ENCODE results near the gene OTOA.
"Not testable (repeated sequence)": the region's sequence is repeated elsewhere in the genome, so short reads cannot be mapped to it uniquely, and the experiment has no call there.

The OTOA gene

DNA sequence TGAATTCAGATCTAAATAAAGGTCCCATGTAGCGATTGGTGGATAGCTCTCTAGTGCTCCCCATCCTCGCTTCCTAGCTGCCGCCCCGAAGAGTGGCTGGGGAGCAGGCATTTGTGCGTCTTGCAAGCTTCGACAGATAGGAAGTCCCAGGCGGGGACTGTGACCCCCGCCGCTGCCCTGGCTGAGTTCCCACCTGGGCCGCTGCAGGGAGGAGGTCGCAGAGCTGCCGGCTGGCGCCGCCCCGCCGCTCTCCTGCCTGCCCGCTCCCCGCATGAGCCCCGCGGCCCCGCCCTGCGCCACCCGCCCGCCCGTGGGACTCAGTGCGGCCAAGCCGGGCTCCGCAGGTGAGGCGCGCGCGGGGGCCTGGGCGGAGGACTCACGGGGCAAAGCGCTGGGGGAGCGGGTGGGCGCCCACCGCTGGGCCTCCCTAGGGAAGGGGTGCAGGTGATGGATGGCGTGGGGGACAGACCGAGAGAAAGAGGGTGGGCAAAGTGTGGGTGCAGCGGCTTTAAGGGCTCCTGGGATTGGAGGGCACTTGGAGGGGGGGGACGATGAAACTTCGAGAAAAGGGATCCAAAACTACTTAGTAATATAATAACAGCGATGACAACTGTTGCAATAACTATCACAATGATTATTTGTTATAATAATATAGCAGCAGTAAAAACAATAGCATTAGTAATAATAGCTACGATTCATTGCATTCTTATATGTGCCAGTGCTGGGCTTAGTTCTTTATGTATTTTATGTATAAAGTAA, at the start of gene OTOA:
Gene OTOA, plus strand, starts transcription at position 80 of the 759 bp plus-strand sequence. CDS start 14,547 bp downstream, outside the sequence.
- no peak for DNase-seq (ENCODE audit: low read depth in 2 of 2)

DNA sequence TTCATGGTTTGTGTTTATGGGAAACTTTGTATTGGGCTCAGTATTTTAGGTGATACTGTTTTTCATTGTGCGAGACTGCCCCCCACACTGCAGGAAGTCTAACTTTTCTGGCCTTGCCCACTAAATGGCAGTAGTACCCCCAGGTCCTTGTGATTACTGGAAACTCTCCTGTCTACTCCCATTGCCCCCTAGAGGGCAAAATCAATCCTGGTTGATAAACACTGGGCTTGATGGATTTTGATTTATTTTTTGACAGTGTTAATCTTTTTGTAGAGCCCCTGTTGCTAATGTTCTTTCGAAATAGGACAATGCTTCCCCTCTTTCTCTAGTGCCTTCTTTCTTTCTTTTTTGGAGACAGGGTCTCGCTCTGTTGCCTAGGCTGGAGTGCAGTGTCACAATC, 48.9 kb upstream of the OTOA start:
- no peak for DNase-seq (ENCODE audit: low read depth in 2 of 2)

DNA sequence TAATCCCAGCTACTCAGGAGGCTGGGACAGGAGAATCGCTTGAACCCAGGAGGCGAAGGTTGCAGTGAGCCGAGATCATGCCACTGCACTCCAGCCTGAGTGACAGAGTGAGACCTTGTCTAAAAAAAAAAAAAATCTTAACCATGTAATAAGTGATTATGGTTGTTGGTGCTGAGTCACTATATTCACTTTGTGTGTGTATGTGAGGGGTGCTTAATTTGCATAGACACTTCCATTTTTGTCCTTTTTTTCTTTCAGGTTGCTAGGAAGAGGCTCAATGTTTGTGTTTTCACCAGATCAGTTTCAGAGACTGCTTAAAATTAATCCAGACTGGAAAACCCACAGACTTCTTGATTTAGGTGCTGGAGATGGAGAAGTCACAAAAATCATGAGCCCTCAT, 46.2 kb upstream of the OTOA start:
- no peak for DNase-seq (ENCODE audit: low read depth in 2 of 2)

DNA sequence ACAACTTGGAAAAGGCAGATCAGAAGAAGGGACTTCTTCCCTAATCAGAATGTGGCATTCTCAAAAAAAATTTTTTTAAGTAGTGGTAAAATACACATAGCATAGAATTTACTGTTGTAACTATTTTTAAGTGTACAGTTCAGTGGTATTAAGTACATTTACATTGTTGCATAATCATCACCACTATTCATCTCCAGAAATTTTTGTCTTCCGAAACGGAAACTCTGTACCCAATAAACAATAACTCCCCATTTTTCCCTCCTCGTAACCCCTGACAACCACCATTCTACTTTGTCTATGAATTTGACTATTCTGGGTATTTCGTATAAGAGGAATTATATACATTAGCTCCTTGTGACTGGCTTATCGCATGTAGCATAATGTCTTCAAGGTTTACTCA, 45.5 kb upstream of the OTOA start:
- no peak for DNase-seq (ENCODE audit: low read depth in 2 of 2)

DNA sequence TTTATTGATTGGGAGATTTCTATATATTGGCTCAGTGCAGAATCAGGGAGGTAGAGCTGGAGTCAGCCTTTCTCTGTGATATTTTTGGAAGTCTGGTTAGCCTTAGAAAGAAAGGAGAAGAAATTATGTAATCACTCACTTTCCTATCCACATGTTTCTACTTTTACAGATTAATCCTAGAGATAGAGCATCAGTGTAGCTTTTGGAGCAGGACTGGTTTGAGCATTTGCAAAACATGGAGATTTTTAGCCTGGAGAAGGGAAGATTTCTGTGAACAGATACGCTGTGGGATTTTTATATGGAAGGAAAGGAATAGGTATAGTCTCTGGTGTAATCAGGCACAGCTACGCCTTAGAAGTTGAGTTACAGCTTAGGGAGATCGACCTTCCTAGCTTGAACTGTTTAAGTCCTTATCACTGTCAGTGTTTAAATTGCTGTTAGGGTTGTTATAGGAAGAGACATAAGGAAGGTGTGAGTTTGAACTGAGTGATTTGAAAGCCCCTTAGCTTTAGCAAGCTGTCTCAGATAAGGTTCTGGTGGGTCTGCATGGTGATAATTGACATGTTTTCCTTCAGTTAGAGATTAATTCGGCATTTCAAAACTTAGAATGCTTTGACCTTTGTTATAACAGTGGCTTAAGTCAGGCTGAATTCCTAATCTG, 43.9 kb upstream of the OTOA start:
- DNase-seq (ENCODE audit: low read depth in 2 of 2): no peak

DNA sequence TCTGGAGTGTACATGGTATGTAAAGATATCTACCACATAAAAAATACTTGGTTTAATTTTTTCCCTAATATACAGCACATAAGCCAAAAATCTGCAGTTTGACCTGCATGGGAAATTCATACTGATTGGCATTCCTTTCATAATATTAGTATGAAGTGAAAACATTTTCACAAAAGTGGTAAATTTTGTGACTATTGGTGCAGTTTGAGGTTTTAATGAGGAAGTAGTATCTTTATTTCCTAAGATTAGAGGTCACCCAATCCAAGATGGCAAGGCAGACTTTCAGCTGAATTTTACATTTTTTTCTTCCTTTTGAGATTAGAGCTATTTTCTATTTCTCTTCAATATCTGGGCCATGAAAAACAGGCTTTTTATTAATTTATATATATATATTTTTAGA, 43.2 kb upstream of the OTOA start:
- no peak for DNase-seq (ENCODE audit: low read depth in 2 of 2)

DNA sequence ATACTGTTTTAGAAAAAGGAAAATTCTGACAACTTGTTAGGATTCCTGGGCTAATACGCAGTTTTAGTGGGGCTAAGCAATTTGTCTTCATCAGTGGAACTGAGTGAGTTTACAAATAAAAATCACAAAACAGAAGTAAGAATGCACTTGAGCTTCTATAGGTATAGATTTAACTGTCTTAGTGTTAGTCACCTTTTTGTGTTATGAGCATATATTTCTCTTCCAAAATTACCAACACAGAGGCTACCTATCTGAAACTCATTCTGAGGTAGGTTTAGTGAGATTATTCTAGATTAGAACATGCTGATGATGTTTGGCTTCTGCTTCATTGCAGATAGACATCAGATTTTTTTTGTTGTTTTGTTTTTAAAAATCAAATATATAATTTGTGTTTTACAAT, 41.2 kb upstream of the OTOA start:
- DNase-seq (ENCODE audit: low read depth in 2 of 2): no peak

DNA sequence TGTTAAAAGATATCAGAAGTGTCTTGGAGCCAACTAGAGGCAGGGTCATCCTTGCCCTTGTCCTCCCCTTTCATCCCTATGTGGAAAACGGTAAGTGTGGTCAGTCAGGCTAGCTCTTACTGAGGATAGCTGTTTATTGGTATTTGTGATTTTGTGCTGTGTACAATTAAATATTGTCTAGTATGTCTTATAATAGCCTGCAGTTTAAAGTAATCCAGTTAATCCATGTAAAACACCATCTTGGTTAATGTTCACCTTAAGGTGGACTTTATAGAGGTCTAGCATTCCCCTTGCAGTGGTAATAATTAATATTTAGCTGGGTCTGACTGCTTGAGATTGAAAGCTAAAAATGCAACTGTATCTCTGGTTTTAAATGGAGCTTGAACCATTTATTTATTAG, 38.7 kb upstream of the OTOA start:
- DNase-seq (ENCODE audit: low read depth in 2 of 2): no peak

DNA sequence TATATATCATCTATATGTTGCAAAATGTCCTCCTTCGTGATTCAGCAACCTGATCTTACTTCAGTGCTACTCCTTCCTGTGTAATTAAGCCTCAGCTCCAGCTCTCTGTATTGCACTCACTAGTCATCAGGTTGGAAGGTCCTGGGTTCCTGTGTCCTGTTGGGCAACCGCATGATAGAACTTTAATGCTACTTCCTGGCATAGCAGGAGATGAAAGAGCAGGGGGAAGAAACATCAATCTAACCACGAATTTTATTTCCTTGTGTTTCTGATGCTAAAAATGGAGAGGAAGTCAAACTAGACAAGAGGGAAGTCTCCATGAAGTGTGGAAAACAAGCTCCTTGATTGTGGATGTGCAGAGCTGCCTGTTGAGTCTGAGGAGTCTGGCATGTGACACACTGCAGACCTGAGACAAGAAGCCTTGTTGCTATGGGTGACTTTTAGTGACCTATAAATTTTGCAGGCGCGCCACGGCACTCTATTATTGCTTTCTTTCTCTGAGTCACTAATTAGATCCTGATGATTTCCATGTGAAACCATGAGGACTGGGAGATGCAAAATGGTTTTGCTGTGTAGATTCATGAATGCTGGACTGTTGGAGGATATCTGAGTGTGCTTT, 37.0 kb upstream of the OTOA start:
- DNase-seq (ENCODE audit: low read depth in 2 of 2): no peak

DNA sequence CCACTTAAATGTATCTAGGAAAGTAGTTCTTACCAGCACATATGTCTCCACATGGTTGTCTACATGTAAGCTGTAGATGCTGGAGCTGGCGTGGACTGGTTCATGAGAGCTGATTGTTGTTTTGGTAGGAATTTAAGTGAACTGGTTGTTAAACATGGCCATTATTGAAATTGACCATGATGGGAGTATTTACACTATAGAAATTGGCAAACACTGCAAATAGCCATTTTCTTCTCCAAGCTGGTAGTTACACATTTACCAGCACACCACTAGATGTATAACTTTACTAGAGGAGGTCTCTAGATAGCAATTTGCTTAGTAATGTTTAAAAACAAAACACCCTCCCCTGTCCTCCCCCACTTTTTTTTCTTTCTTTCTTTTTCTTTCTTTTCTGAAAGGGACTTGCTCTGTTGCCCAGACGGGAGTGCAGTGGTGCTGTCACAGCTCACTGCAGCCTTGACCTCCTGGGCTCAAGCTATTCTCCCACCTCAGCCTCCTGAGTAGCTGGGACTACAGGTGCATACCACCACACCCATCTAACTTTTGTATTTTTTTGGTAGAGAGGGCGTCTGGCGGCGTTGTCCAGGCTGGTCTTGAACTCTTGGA, 35.5 kb upstream of the OTOA start:
- DNase-seq (ENCODE audit: low read depth in 2 of 2): no peak

DNA sequence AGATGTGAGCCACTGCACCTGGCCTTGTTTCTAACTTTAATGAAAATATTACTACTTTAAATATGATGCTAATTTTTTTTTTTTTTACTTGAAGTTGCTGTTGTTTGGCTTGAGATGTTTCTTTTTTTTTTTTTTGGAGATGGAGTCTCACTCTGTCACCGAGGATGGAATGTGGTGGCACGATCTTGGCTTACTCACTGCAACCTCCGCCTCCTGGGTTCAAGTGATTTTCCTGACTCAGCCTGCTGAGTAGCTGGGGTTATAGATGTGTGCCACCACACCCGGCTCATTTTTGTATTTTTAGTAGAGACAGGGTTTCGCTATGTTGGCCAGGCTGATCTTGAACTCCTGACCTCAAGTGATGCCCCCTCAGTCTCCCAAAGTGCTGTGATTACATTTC, 35.0 kb upstream of the OTOA start:
- no peak for DNase-seq (ENCODE audit: low read depth in 2 of 2)

DNA sequence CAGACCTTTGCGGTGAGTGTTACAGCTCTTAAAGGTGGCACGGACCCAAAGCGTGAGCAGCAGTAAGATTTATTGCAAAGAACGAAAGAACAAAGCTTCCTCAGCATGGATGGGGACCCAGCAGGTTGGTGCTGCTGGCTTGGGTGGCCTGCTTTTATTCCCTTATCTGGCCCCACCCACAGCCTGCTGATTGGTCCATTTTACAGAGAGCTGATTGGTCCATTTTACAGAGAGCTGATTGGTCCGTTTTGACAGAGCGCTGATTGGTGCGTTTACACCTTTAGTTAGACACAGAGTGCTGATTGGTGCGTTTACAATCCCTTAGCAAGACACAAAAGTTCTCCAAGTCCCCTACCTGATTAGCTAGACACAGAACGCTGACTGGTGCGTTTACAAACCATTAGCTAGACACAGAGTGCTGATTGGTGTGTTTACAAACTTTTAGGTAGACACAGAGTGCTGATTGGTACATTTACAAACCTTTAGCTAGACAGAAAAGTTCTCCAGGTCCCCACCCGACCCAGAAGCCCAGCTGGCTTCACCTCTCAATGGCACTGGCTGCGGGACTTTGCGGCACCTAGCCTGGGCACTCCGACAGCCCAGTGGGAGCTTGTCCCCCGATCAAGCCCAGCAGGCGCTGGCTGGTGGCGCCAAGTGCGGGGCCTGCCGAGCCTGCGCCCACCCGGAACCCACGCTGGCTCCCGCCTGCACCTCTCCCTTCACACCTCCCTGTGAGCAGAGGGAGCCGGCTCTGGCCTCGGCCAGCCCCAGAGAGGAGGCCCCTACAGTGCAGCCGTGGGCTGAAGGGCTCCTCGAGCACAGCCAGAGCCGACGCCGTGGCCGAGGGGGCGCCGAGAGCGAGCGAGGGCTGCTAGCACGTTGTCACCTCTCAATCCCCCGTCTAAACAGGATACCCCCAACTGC, 33.9 kb upstream of the OTOA start:
- DNase-seq (ENCODE audit: low read depth in 2 of 2): not testable (repeated sequence)

DNA sequence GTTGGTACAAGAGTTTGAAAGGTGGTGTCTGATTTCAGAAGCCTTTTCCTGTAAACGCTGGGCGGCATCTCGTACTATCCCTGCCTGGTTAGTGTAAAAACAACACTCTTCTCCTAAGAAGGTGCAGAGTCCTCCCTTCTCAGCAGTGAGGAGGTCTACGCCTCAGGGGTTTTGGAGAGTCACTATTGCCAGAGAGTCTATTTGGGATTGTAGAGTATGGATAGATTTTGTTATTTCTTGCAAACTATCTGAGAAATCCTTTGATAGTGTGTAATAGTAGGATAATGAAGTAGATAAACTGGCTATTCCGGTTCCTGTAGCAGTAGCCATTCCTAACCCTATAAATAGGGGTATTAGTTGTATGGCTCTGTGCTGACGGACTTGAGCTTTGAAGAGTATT, 32.9 kb upstream of the OTOA start:
- not testable (repeated sequence) for DNase-seq (ENCODE audit: low read depth in 2 of 2)

DNA sequence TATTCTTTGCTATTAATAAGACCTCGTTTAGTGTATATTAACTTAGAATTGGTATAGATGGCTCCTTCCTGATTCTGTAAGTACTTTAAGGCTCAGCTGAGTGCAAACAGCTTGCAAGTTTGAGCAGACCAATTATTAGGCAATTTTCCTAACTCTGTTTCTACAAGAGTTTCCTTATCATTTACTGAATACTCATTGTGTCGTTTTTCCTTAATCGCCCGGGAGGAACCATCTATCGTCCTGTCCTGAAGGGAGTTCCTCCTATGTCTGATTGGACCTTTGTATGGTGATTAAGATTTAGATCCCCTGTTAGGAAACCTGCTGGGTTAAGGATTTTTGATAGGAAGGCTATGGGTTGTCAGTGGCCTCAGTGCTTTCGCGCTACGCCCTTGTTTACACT, 32.4 kb upstream of the OTOA start:
- not testable (repeated sequence) for DNase-seq (ENCODE audit: low read depth in 2 of 2)

DNA sequence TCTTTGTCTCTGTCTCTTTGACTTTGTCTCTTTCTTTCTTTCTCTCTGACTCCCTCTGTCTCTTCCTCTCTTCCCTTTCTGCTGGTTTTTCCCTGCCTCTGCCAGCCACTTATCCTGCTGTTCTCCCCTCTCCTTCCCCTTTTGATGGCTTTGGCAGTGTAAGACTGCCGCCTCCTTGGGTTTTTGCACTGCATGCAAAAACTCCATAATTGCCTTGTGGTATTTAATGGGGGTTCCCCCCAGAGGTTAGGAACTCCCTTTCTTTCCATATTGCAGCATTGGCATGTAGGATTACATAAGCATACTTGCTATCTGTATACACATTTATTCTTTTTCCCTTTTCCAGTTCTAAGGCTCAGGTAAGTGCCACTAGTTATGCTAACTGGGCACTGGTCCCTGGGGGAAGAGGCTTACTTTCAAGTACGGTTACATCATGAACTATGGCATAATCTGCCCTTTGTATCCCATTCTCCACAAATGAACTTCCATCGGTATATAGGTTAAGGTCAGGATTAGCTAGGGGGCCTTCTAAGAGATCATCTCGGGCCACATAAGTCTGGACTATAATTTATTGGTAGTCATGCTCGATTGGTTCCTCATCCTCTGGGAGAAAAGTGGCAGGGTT, 31.7 kb upstream of the OTOA start:
- not testable (repeated sequence) for DNase-seq (ENCODE audit: low read depth in 2 of 2)

DNA sequence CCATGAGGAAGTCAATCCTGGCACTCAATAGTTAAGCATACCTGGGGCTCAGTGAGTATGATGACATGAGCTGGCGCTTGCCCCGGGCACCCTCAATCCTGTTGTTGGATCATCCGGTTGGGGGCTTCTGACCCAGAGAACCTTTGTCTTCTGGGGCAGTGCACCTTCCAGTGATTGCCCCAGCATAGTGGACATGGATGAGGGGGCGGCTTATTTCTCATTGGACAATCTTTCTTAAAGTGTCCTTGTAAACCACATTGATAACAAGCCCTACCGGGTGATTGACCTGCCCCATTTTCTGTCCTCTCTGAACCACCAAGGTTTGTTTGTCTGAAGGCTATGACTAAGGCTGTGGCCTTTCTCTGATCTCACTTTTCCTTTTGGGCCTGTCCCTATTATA, 29.6 kb upstream of the OTOA start:
- DNase-seq (ENCODE audit: low read depth in 2 of 2): no peak

DNA sequence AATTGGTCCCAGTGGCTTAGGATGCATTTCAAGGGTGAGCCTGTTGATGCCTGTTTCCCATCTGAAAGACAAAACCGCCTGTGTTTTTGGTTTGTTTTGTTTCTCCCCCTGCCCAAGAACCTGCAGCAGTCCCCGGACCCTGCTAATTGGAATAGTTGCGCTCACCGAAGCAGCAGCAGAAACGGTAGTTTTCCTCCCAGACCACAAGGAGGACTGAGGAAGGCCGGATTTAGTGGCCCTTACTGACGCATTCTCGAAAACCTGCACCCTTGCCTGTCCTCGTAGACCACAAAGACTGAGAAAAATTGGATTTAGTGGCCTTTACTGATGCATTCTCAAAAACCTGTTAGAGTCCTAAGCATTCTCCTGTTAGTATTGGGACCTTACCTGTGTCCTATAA, 28.1 kb upstream of the OTOA start:
- DNase-seq (ENCODE audit: low read depth in 2 of 2): not testable (repeated sequence)

DNA sequence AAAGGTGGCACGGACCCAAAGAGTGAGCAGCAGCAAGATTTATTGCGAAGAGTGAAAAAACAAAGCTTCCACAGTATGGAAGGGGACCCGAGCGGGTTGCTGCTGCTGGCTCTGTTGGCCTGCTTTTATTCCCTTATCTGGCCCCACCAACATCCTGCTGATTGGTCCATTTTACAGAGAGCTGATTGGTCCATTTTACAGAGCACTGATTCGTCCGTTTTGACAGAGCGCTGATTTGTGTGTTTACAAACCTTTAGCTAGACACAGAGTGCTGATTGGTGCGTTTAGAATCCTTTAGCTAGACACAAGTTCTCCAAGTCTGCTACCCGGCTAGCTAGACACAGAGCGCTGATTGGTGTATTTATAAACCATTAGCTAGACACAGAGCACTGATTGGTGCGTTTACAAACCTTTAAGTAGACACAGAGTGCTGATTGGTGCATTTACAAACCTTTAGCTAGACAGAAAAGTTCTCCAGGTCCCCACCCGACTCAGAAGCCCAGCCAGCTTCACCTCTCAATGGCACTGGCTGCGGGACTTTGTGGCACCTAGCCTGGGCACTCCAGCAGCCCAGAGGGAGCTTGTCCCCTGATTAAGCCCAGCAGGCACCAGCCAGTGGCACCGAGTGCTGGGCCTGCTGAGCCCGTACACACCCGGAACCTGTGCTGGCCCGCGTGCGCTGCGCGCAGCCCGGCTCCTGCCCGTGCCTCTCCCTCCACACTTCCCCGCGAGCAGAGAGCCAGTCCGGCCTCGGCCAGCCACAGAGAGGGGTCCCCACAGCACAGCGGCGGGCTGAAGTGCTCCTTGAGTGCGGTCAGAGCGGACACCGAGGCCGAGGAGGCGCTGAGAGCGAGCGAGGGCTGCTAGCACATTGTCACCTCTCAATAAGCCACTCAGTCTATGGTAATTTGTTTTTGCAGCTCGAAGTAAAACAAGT, 26.5 kb upstream of the OTOA start:
- DNase-seq (ENCODE audit: low read depth in 2 of 2): no peak

DNA sequence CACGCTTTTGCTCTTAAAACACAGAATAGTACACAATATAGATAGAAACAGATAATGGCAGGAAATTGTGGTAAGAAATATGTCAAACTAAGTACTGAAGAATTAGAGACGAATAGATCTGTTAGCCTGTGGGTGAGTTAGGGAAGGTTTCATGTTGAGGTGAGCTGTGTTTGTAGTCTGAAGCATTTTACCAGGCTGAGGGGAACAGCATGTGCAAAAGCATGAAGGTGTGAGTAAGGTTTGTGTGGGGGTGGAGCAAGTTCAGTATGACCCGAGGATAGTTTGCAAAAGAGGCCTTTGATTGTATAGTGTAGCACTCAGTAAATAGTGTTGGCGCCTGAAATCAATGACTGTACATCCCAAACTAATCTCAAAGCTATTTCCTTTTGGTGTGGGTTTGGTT, 25.2 kb upstream of the OTOA start:
- no peak for DNase-seq (ENCODE audit: low read depth in 2 of 2)

DNA sequence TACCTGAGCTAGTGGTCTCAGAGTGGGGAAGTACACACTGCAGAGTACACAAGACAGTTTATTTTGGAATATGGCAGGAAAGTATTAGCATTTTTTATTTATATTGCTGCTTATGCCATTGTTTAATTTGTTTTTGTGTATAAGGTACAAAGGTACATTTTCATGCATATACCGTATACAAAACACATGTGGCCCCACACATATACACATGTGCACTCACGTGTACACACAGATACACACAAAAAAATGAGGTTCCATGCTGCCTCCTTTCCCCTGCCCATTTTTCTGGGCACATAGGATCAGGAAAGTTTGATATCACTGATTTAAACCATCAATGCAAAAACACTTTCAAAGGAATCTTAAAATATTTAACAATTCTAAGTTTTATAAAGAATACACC, 24.3 kb upstream of the OTOA start:
- no peak for DNase-seq (ENCODE audit: low read depth in 2 of 2)

Data from activated CD8-positive, alpha-beta memory T cell treated with anti-CD3 and anti-CD28 coated beads for 4 hours (primary cell).